ENCODE measurements around the gene CDC34.

CDC34 gene

DNA sequence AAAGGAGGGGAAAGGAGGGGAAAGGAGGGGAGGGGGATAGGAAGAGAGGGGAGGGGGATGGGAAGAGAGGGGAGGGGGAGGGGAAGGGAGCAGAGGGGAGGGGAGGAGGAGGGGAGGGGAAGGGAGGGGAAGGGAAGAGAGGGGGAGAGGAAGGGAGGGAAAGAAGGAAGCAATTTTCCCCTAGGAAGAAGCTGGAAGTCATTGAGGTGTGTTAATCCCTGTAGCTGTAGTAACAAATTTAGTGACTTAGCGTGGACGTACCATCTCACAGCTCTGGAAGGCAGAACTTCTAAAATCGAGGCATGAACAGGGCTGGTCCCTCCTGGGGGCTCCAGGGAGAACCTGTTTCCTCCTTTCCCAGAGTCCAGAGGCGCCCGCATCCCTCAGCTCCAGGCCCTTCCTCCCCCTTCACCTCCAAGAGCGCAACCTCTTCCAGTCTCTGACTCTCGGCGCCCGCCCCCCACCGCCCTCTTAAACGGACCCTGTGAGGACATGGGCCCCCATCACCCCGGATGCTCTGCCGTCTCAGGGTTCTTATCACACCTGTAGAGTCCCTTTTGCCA is 5.6 kb upstream of the CDC34 start:
- no peaks in the 10 kb centered on the region for H3K9me3 ChIP-seq (ENCODE audit: insufficient read depth, low read length)
- H3K9me2 ChIP-seq (replicated peaks; ENCODE audit: insufficient read depth, low read length), result no peaks in the 10 kb centered on the region
- no peaks in the 10 kb centered on the region for H4K20me1 ChIP-seq (ENCODE audit: low read depth, low read length)
- no peaks in the 10 kb centered on the region for H3K36me3 ChIP-seq (ENCODE audit: low read length)
- TF ChIP-seq, protein P1, sequence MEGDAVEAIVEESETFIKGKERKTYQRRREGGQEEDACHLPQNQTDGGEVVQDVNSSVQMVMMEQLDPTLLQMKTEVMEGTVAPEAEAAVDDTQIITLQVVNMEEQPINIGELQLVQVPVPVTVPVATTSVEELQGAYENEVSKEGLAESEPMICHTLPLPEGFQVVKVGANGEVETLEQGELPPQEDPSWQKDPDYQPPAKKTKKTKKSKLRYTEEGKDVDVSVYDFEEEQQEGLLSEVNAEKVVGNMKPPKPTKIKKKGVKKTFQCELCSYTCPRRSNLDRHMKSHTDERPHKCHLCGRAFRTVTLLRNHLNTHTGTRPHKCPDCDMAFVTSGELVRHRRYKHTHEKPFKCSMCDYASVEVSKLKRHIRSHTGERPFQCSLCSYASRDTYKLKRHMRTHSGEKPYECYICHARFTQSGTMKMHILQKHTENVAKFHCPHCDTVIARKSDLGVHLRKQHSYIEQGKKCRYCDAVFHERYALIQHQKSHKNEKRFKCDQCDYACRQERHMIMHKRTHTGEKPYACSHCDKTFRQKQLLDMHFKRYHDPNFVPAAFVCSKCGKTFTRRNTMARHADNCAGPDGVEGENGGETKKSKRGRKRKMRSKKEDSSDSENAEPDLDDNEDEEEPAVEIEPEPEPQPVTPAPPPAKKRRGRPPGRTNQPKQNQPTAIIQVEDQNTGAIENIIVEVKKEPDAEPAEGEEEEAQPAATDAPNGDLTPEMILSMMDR (IDR thresholded peaks at IDR 0.05; ENCODE audit: insufficient read depth, low read length, poor library complexity, severe bottlenecking), result no peak
- no peak for TF ChIP-seq EZH2phosphoT487 (conservative IDR thresholded peaks at IDR 0.05; ENCODE audit: low read length)
- H3K79me2 ChIP-seq (ENCODE audit: insufficient read depth, low read length), result no peaks in the 10 kb centered on the region
- H3K9ac ChIP-seq (ENCODE audit: low read length), result no peak overlapping the region
- no peak overlapping the region for H3K4me3 ChIP-seq (ENCODE audit: insufficient read depth, low read length, poor library complexity, severe bottlenecking)
- no peaks in the 10 kb centered on the region for H3K27me3 ChIP-seq (ENCODE audit: low read length)
- no peak overlapping the region for H3K4me2 ChIP-seq (ENCODE audit: low read depth, low read length, poor library complexity, severe bottlenecking)
- no peaks in the 10 kb centered on the region for H3F3A ChIP-seq (ENCODE audit: insufficient read depth)
- H2AFZ ChIP-seq (ENCODE audit: low read depth, low read length, severe bottlenecking), result no peak overlapping the region
- H3K27ac ChIP-seq (ENCODE audit: low read depth, low read length), result no peak overlapping the region

GRCh38 chr19:530134-531008 is 1.2 kb upstream of the CDC34 start:
- no peaks in the 10 kb centered on the region for H3F3A ChIP-seq (ENCODE audit: insufficient read depth)
- H3K9me3 ChIP-seq (ENCODE audit: insufficient read depth, low read length), result no peaks in the 10 kb centered on the region
- peak overlapping the region; percentile 92 for H2AFZ ChIP-seq (ENCODE audit: low read depth, low read length, severe bottlenecking)
- H3K9me2 ChIP-seq (replicated peaks; ENCODE audit: insufficient read depth, low read length), result no peaks in the 10 kb centered on the region
- H3K27me3 ChIP-seq (ENCODE audit: low read length), result no peaks in the 10 kb centered on the region
- peak overlapping the region; percentile 62 for H3K4me2 ChIP-seq (ENCODE audit: low read depth, low read length, poor library complexity, severe bottlenecking)
- H4K20me1 ChIP-seq (ENCODE audit: low read depth, low read length), result no peaks in the 10 kb centered on the region
- H3K9ac ChIP-seq (ENCODE audit: low read length), result peak overlapping the region; percentile 89
- TF ChIP-seq EZH2phosphoT487 (conservative IDR thresholded peaks at IDR 0.05; ENCODE audit: low read length), result no peak
- TF ChIP-seq, protein P1 (IDR thresholded peaks at IDR 0.05; ENCODE audit: insufficient read depth, low read length, poor library complexity, severe bottlenecking), result no peak
- no peak overlapping the region for H3K27ac ChIP-seq (ENCODE audit: low read depth, low read length)
- H3K79me2 ChIP-seq (ENCODE audit: insufficient read depth, low read length), result peaks cover 25% of the 10 kb centered on the region
- no peaks in the 10 kb centered on the region for H3K36me3 ChIP-seq (ENCODE audit: low read length)
- H3K4me3 ChIP-seq (ENCODE audit: insufficient read depth, low read length, poor library complexity, severe bottlenecking), result peak overlapping the region; percentile 89

GRCh38 chr19:531009-531752 is 379 bp upstream of the CDC34 start:
- Histone ChIP-seq H3K9me3 (ENCODE audit: insufficient read depth, low read length) (no peaks in the 10 kb centered on the region), H3K4me2 (ENCODE audit: low read depth, low read length, poor library complexity, severe bottlenecking) (peak overlapping the region; percentile 62), H3K27ac (ENCODE audit: low read depth, low read length) (peak overlapping the region; percentile 68), H4K20me1 (ENCODE audit: low read depth, low read length) (no peaks in the 10 kb centered on the region), H3K27me3 (ENCODE audit: low read length) (no peaks in the 10 kb centered on the region), H3F3A (ENCODE audit: insufficient read depth) (no peaks in the 10 kb centered on the region), H3K9me2 (replicated peaks; ENCODE audit: insufficient read depth, low read length) (no peaks in the 10 kb centered on the region), H3K9ac (ENCODE audit: low read length) (peak overlapping the region; percentile 89), H3K4me3 (ENCODE audit: insufficient read depth, low read length, poor library complexity, severe bottlenecking) (peak overlapping the region; percentile 89), H2AFZ (ENCODE audit: low read depth, low read length, severe bottlenecking) (peak overlapping the region; percentile 92), H3K36me3 (ENCODE audit: low read length) (no peaks in the 10 kb centered on the region), H3K79me2 (ENCODE audit: insufficient read depth, low read length) (peaks cover 25% of the 10 kb centered on the region)
- TF ChIP-seq, protein P1 (IDR thresholded peaks at IDR 0.05; ENCODE audit: insufficient read depth, low read length, poor library complexity, severe bottlenecking), result no peak
- no peak for TF ChIP-seq EZH2phosphoT487 (conservative IDR thresholded peaks at IDR 0.05; ENCODE audit: low read length)
